NB4 (cell line): ENCODE results near the gene FAM83C.

Experiments used
- MYC ChIP-seq: IDR thresholded peaks from 2 replicates; pipeline ENCODE4 v1.6.1; 2011; ENCODE audit warnings: low read depth, low read length
- POLR2A ChIP-seq: IDR thresholded peaks from 2 replicates; pipeline ENCODE4 v1.6.1; 2011; ENCODE audit warnings: mild to moderate bottlenecking; ENCODE audit not compliant: insufficient read length; ENCODE audit errors: extremely low read depth
- TF ChIP-seq, protein P1 (sequence below): IDR thresholded peaks from one replicate; pipeline ENCODE4 v1.5.1; 2012; ENCODE audit warnings: low read depth, low read length
- TF ChIP-seq, protein P2 (sequence below): IDR thresholded peaks from 2 replicates; pipeline ENCODE4 v1.6.1; 2011; ENCODE audit warnings: low read depth, low read length

DNA sequence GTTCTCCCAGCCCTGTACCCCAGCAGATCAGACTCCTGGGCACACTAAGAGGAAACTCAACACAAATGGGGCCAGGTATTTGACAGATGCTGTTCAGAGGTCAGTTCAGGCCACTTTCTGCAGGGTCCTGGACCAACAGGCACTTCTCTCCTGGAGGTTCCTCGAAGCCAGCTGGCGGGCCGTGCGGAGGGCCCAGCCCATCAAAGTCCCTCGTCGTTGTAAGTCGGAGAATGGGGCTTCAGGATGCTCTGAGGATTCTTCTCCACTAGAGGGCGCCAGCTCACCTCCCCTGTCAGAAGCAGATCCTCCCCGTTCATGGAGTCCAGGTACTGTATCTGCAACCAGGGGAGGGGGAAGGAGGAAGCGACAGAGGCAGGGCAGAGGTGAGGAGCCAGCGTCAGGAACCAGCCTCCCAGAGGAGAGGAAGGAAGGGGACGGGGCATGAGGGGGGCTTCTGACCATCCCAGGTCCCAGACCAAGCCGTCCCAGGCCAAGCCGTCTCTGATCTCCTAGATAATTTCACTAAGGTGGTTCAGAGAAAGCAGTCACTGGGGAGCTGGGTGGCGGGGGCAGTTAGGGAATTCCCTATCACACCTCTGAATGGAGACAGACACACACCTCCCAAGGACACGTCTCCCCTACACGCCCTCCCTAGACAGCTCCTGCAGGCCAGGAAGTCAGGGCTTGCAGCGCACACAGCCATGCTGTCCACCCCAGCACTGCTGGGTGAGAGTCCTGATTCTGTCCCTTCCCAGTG lies 11.7 kb upstream of the FAM83C start:
- TF ChIP-seq, protein P1, sequence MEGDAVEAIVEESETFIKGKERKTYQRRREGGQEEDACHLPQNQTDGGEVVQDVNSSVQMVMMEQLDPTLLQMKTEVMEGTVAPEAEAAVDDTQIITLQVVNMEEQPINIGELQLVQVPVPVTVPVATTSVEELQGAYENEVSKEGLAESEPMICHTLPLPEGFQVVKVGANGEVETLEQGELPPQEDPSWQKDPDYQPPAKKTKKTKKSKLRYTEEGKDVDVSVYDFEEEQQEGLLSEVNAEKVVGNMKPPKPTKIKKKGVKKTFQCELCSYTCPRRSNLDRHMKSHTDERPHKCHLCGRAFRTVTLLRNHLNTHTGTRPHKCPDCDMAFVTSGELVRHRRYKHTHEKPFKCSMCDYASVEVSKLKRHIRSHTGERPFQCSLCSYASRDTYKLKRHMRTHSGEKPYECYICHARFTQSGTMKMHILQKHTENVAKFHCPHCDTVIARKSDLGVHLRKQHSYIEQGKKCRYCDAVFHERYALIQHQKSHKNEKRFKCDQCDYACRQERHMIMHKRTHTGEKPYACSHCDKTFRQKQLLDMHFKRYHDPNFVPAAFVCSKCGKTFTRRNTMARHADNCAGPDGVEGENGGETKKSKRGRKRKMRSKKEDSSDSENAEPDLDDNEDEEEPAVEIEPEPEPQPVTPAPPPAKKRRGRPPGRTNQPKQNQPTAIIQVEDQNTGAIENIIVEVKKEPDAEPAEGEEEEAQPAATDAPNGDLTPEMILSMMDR, result peak; percentile 96
- no peak for TF ChIP-seq POLR2A
- TF ChIP-seq MYC, result peak; percentile 35; the same call in 1 of the 2 replicates
- TF ChIP-seq, protein P2, sequence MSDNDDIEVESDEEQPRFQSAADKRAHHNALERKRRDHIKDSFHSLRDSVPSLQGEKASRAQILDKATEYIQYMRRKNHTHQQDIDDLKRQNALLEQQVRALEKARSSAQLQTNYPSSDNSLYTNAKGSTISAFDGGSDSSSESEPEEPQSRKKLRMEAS, result peak; percentile 53
